HG03139 (cell line): Measurements from ENCODE around the gene SHISAL1.
A peak's percentile ranks its signal among the peaks of the same experiment; 100 is the strongest.
"Not testable (repeated sequence)": the region's sequence is repeated elsewhere in the genome, so short reads cannot be mapped to it uniquely, and the experiment has no call there.

ENCODE experiments used
- ATAC-seq: cut with Tn5 transposase; IDR thresholded peaks from one replicate; pipeline ENCODE4 v1.9.1; 2021; ENCODE audit not compliant: unreplicated experiment

SHISAL1 gene

DNA sequence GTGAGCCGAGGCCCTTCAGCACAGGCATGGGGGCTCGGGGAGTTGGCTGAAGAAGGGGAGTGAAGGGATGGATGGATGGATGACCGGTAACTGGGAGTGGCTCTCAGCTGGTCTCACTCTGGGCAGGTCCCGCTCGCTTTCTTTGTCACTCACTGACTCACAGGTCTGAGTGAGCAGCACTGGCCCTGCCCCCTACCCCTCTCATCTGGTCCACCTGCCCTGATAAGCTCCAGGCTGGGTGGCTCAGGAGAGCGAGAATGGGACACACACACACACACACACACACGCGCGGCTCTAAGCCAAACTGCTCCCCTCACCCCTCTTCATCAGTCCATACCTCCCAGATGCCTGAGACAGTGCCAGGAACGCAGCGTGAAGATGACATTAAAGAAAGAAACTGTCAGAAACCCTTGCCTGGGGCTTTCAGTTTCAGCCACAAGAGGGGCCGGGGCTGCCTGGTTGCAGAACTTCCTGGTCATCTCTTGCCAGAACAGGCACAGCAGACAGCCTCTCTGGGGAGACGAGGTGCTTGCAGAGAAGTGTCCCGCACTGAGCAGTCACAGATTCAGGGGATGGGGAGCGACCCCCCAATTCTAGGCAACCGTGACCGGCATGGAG is 16.5 kb upstream of the SHISAL1 start:
- peak; percentile 59 for ATAC-seq

DNA sequence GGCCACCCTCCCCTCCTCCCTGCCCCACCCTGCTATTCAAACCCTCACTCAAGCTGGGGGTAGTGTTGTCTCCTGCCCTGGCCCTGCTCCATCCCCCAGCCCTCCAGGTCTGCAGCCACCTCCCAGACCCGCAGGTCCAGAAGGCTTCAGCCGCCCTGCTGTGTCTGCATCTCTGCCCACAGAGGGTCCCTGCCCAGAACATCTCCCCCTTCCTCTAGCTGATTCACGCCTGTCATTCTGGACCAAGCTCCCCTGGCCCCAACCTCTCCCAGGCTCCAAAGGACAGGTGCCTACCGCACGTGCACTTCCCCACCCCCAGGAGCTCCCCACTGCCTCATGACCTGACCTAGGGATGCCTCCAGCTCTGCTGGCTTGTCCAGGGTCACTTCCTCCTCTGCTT is 16.0 kb upstream of the SHISAL1 start:
- no peak for ATAC-seq

DNA sequence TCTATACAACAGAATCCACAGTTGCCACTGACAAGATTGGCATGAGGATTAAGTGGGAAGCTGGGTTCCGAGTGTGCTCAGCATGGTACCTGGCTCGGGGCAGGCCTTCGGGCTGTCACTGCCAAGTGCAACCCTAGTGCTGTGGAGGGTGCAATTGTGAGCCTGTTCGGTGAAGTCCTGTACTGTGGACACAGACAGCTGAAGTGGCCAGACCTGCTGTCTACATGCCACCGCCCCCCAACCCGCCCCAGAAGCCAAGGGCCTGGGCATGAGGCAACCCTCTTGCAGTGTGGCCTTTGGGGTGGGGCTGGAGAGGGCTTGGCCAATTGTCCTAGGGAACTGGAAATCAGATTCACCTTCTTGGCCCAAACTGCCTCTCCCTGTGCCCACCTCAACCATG is 15.6 kb upstream of the SHISAL1 start:
- no peak for ATAC-seq

- ATAC-seq: no peak
Observed at GRCh38 chr22:44326491-44326885, 13.7 kb upstream of the SHISAL1 start.

- ATAC-seq: no peak
Observed at GRCh38 chr22:44325718-44326490, 13.2 kb upstream of the SHISAL1 start.

GRCh38 chr22:44323140-44323790 is 10.5 kb upstream of the SHISAL1 start:
- ATAC-seq: not testable (repeated sequence)

DNA sequence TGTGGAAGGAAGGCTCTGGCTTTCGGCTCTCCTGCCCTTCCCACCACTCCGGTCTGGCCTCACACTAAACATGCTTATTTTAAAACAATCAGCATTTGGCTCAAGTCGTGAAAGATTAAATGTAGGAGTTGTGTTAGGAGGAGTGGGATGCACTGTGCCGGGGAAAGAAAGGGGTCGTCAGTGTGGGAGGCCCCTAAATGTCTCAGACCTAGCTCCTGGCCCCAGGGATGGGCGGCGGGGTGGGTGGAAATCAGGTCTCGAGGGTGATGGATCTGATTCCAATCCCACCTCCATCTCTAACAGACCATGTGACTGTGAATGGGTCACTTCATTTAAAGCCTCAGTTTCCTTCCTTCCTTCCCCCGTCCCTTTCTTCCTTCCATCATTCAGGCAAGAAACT is 6.9 kb upstream of the SHISAL1 start:
- ATAC-seq: no peak

GRCh38 chr22:44318751-44319150 is 6.0 kb upstream of the SHISAL1 start:
- ATAC-seq: no peak

GRCh38 chr22:44317886-44318637 is 5.3 kb upstream of the SHISAL1 start:
- no peak for ATAC-seq

GRCh38 chr22:44317123-44317444 is 4.3 kb upstream of the SHISAL1 start:
- no peak for ATAC-seq

DNA sequence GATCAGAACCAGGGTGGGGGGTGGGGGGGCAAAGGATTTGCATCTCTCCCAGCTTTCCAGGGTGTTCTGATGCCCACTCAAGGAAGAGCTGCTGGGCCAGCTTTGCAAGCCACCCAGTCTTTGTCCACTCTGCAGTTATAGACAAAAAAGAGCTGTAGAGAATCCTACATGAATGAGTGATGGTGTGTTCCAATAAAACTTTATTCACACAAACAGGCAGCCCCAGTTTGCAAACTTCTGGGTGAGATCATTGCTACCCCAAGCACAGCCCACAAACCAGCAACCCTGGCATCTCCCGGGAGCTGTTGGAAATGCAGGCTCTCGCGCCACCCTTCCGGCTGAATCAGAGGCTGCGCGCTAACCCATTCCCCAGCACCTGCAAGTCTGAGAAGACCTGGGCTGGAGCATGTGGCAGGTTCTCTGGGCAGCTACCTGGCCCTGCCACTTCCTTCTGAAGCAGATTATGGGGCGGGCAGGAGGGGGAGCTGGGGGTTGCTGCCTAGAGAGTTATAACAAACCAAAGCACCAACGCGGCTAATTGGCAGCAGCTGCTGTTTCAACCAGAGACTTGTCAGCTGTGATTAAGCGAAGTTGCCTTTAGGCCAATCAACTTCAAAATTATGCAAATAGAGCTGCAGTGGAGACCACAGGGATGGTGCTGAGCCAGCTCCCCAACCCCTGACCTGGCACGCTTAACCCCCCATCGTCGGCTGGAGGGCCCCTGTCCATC is 3.8 kb upstream of the SHISAL1 start:
- ATAC-seq: no peak

- ATAC-seq: no peak
Observed at GRCh38 chr22:44314425-44315067, 1.8 kb upstream of the SHISAL1 start.

- no peak for ATAC-seq
Observed at GRCh38 chr22:44313385-44314006, 745 bp upstream of the SHISAL1 start.

DNA sequence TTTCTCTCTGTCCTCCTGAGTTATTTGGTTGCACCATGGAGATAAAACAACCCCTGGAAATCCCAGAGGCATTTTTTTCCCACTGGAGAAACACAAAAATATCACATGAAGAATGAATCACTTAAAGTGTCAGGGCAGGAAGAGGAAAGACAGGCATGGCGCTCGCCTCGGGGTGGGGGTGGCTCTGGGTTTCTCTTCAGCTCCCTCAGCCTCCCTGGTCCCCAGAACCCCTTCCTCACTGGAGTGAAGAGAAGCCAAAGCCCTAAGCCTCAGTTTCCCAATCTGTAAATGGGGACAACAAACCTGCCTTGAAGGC is 938 bp downstream of the SHISAL1 start:
- ATAC-seq: no peak

- ATAC-seq: no peak
Observed at GRCh38 chr22:44311104-44311854, 1.5 kb downstream of the SHISAL1 start.

DNA sequence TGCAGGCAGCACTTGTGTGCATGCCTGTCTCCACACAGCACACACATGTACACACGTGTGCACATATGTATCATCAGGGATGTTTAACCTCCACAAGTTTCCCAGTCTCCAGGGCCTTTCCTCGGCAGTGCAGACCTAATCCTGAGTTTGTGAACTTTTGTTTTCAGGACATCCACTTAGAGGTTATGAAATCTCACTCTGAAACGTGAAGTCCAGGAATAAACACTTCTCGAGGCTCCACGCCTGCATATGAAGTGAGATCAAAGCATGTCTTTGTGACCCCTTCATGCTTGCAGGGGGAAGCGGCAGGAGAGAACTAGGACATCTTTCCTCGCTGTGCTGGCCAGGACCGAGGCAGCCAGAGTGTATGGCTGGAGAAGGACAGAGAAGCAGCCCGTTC is 3.1 kb downstream of the SHISAL1 start:
- no peak for ATAC-seq

DNA sequence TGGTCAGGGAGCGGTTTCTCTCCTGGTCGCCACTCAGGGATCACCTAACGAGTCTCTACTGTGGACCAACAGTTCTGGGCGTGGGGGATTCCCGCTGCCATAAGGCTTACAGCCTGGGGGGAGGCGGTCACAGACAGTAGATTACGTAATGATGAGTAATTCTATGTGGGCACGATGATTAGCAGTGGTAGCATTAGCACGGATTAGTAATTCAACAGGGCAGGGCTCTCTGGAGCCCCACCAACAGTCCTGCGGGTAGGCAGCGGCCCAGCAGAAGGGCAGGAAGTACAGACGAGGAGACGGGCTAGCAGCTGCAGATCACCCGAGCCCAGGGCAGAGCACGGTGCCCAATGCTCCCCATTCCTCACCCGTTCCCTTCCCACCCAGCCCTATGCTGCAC is 3.6 kb downstream of the SHISAL1 start:
- no peak for ATAC-seq

GRCh38 chr22:44307509-44308169 is 5.1 kb downstream of the SHISAL1 start:
- no peak for ATAC-seq

- no peak for ATAC-seq
Observed at GRCh38 chr22:44305888-44306287, 6.9 kb downstream of the SHISAL1 start.
